Left ventricle myocardium inferior (tissue), 1 donor: Measurements from ENCODE around the gene EIF4G1. TPM values are rescaled to one million over a fixed set of nuclear protein-coding genes. Genes with fewer than 3 reads are reported as not detected.

ENCODE experiments used
- DNase-seq: peaks from one replicate; pipeline ENCODE4 v3.0.0-alpha.2; 2020
- H3K27ac ChIP-seq: fragments of 200-600 bp; replicated peaks from 2 replicates; pipeline ENCODE4 v1.8.0; 2021
- H3K27me3 ChIP-seq: fragments of 200-600 bp; 2 replicates; pipeline ENCODE4 v1.8.0; 2021; ENCODE audit warnings: low read depth
- H3K36me3 ChIP-seq: fragments of 200-600 bp; 2 replicates; pipeline ENCODE4 v1.8.0; 2021
- H3K4me1 ChIP-seq: fragments of 200-600 bp; 2 replicates; pipeline ENCODE4 v1.8.0; 2021
- H3K4me3 ChIP-seq: fragments of 200-600 bp; 2 replicates; pipeline ENCODE4 v1.8.0; 2021; ENCODE audit warnings: mild to moderate bottlenecking, moderate library complexity
- H3K9me3 ChIP-seq: fragments of 200-600 bp; replicated peaks from 2 replicates; pipeline ENCODE4 v1.8.0; 2021
- CTCF ChIP-seq: fragments of 200-600 bp; IDR thresholded peaks from 2 replicates; pipeline ENCODE4 v1.8.0; 2021; ENCODE audit warnings: antibody characterized with exemption, mild to moderate bottlenecking, borderline replicate concordance
- intact Hi-C: fragments of 100-400 bp; cut with micrococcal nuclease; formaldehyde crosslinking; loops from one replicate; pipeline ENCODE4 v1.11.0; 2022
- total RNA-seq: library from RNA; stranded (reverse); fragmentation: NEBNext Ultra II Directional; extraction: Animal tissue kit (Norgen Biotek cat#: 25700); gene quantifications from one replicate; pipeline ENCODE4 v1.2.1, GENCODE V29; 2021
- donor health status: DM: no; HTN: yes; CAD: no; lungs with severe emphysema.

EIF4G1 gene
- total RNA-seq, 1 donor from 2014 or later: 224 TPM

GRCh38 chr3:184384342-184384741, 69.9 kb downstream of the EIF4G1 start:
- no peak for DNase-seq
- Histone ChIP-seq H3K4me1 (peaks cover 19% of the 10 kb centered on the region), H3K9me3 (no peaks in the 10 kb centered on the region), H3K4me3 (no peak overlapping the region), H3K27ac (no peak overlapping the region), H3K36me3 (no peaks in the 10 kb centered on the region), H3K27me3 (peaks cover 65% of the 10 kb centered on the region)
- TF ChIP-seq CTCF: no peak
- intact Hi-C loops: no loop called here

Other genes with a start within 250 kb of the EIF4G1 start
- not detected for gene HTR3E, start 217.5 kb upstream of the EIF4G1 start, total RNA-seq
- gene EIF2B5, start 179.2 kb upstream of the EIF4G1 start, total RNA-seq: 32.1 TPM
- gene DVL3, start 159.2 kb upstream of the EIF4G1 start, total RNA-seq: 63.5 TPM
- gene AP2M1, start 139.8 kb upstream of the EIF4G1 start, total RNA-seq: 336 TPM
- gene ABCF3, start 128.4 kb upstream of the EIF4G1 start, total RNA-seq: 70.2 TPM
- not detected for gene VWA5B2, start 85.0 kb upstream of the EIF4G1 start, total RNA-seq
- gene ALG3, start 65.6 kb upstream of the EIF4G1 start, total RNA-seq: 16.1 TPM
- gene EEF1AKMT4, start 64.9 kb upstream of the EIF4G1 start, total RNA-seq: 1.6 TPM
- gene CAMK2N2, start 53.1 kb upstream of the EIF4G1 start, total RNA-seq: 0.16 TPM
- gene ECE2, start 38.6 kb upstream of the EIF4G1 start, total RNA-seq: not detected
- gene PSMD2, start 15.4 kb upstream of the EIF4G1 start, total RNA-seq: 213 TPM
- gene FAM131A, start 23.0 kb downstream of the EIF4G1 start, total RNA-seq: 30.2 TPM
- gene CLCN2, start 47.0 kb downstream of the EIF4G1 start, total RNA-seq: 1.7 TPM
- gene POLR2H, start 47.1 kb downstream of the EIF4G1 start, total RNA-seq: 24.3 TPM
- gene THPO, start 63.6 kb downstream of the EIF4G1 start, total RNA-seq: 0.11 TPM
- 6.5 TPM for gene CHRD, start 65.4 kb downstream of the EIF4G1 start, total RNA-seq
- 5.0 TPM for gene EPHB3, start 247.2 kb downstream of the EIF4G1 start, total RNA-seq